Suprapubic skin (tissue), 4 donors: ENCODE measurements around the gene RPIA.

Experiments
- CTCF ChIP-seq, 2 donors: fragments of 200-600 bp in 1 of 2; fragments of 450-650 bp in 1 of 2; sonication (generic) in 1 of 2; IDR thresholded peaks; one replicate each; pipeline ENCODE4 v1.5.1; 2016 to 2019; ENCODE audit warnings: antibody characterized with exemption in 2 of 2, mild to moderate bottlenecking in 1 of 2, moderate library complexity in 1 of 2
- POLR2A ChIP-seq, 2 donors: fragments of 450-650 bp; IDR thresholded peaks; one replicate each; pipeline ENCODE4 v1.6.1; 2017; ENCODE audit warnings: antibody characterized with exemption in 2 of 2, mild to moderate bottlenecking in 2 of 2, moderate library complexity in 2 of 2
- POLR2AphosphoS5 ChIP-seq, 3 donors: sonication (generic); formaldehyde crosslinking; IDR thresholded peaks; one replicate each; pipeline ENCODE4 v1.6.1; 2017; ENCODE audit warnings: antibody characterized with exemption in 3 of 3

DNA sequence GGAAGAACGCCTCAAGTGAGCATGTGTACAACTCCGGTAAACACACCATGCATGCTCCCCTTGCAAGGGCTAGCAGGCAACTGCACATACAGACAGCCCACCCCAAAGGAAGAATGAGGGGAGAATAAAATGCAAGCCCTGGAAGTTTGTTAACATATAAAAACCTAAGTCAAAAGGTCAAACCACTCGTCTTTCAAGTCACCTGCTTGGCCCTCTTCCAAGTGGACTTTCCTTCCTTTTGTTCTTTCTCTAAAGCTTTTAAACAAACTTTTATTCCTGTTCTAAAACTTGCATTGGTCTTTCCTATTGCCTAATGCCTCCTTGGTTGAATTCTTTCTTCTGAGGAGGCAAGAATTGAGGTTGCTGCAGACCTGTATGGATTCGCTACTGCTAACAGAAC is 5.2 kb upstream of the RPIA start:
- TF ChIP-seq CTCF (IDR thresholded peaks at IDR 0.05) = no peak
- TF ChIP-seq POLR2AphosphoS5 (IDR thresholded peaks at IDR 0.05) = no peak
- no peak for TF ChIP-seq POLR2A (IDR thresholded peaks at IDR 0.05)
